HepG2 (cell line): ENCODE data around the gene APC2. TPM values are rescaled to one million over a fixed set of nuclear protein-coding genes. Genes with fewer than 3 reads are reported as not detected.

Experiments
- CCAR2 ChIP-seq: fragments of 200-400 bp; formaldehyde crosslinking; optimal IDR thresholded peaks from 2 replicates; pipeline ENCODE3; 2018; ENCODE audit warnings: low read depth, mild to moderate bottlenecking, low read length, moderate library complexity
- GZF1 ChIP-seq: sonication (generic); formaldehyde crosslinking; IDR thresholded peaks from 2 replicates; pipeline ENCODE4 v1.5.1; 2020; ENCODE audit warnings: mild to moderate bottlenecking, missing genetic modification reagents
- KLF11 ChIP-seq: IDR thresholded peaks from 2 replicates; pipeline ENCODE4 v1.6.1; 2016; ENCODE audit warnings: missing compliant biosample characterization
- ZIK1 ChIP-seq: sonication (generic); formaldehyde crosslinking; IDR thresholded peaks from 2 replicates; pipeline ENCODE4 v1.5.0; 2020; ENCODE audit warnings: mild to moderate bottlenecking, low read depth, missing genetic modification reagents, borderline replicate concordance
- ZNF496 ChIP-seq: sonication (generic); formaldehyde crosslinking; IDR thresholded peaks from 2 replicates; pipeline ENCODE4 v1.8.1; 2023; ENCODE audit warnings: mild to moderate bottlenecking, moderate library complexity, missing genetic modification reagents; ENCODE audit not compliant: insufficient replicate concordance
- polyA plus RNA-seq, 8 experiments: library from polyadenylated mRNA; depleted of rRNA in 3 of 8; stranded (reverse) in 7 of 8; unstranded in 1 of 8; fragments of >200 nt; fragmentation: Illumina TruSeq in 4 of 8; extraction: Trizol in 4 of 8; gene quantifications; 2 replicates each; pipeline versions ENCODE4 v1.2.1 to v1.2.3, GENCODE V29; 2011 to 2016; ENCODE audit warnings: low read depth in 4 of 8, missing spikeins in 1 of 8, mixed read lengths in 1 of 8; ENCODE audit not compliant: insufficient read depth in 1 of 8
- total RNA-seq, 5 experiments: library from RNA; depleted of rRNA; stranded (reverse); fragments of >200 nt; fragmentation: Illumina TruSeq; extraction: Trizol; gene quantifications; 2 replicates each; pipeline ENCODE4 v1.2.3, GENCODE V29; 2016; ENCODE audit warnings: low read depth in 1 of 5
- TF ChIP-seq, protein P1 (sequence below), 2 experiments: fragments of 450-650 bp in 1 of 2; sonication (generic) in 1 of 2; formaldehyde crosslinking in 1 of 2; IDR thresholded peaks; 2 replicates each; pipeline versions ENCODE4 v1.6.1 to v1.8.0; 2016 to 2022; ENCODE audit warnings: antibody characterized with exemption in 1 of 2, mild to moderate bottlenecking in 1 of 2, missing genetic modification reagents in 1 of 2
- TF ChIP-seq, protein P2 (sequence below): sonication (generic); formaldehyde crosslinking; IDR thresholded peaks from 2 replicates; pipeline ENCODE4 v1.8.0; 2022; ENCODE audit warnings: missing genetic modification reagents, mild to moderate bottlenecking, borderline replicate concordance
- TF ChIP-seq, protein P3 (sequence below): sonication (generic); formaldehyde crosslinking; IDR thresholded peaks from 2 replicates; pipeline ENCODE4 v1.5.0; 2020; ENCODE audit warnings: mild to moderate bottlenecking, missing genetic modification reagents, borderline replicate concordance

APC2 gene
- total and polyA plus RNA-seq, 2 of the 13 experiments (the other 11 are each of a cell fraction or from before 2014, with no cell fraction given) = 0.08 to 0.22 TPM

DNA sequence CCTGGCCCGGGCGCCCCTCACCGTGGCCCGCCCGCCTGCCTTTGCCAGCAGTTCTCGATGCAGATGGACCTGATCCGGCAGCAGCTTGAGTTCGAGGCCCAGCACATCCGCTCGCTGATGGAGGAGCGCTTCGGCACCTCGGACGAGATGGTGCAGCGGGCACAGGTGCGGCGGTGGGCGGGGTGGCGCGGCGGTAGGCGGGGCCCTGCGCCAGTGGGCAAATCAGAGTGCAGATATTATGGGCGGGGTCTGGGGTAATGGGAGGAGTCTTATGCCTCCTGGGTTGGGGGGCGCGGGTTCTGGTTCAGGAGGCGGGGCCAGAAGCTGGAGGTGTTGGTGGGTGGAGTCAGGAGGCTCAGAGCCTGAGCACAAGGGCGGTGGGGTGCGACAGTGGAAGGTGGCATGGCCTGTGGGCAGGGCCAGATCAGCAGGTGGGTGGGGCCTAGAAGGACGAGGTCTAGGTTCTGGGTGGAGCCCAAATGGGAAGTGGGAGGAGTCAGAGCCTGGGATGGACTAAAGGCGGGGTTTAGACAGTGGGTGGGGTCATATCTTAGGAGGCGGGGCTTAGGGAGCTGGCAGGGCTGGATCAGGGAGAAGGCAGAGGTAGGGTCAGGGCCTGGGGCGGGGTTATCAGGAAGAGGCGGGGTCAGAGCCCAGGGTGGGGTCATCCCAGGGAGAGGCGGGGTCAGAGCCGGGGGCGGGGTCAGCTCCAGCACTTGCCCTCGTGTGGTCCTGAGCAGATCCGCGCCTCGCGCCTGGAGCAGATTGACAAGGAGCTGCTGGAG is 5.6 kb downstream of the APC2 start (continued):
- TF ChIP-seq ZNF496 (CRISPR knock-in tag) = no peak
- TF ChIP-seq, protein P1, sequence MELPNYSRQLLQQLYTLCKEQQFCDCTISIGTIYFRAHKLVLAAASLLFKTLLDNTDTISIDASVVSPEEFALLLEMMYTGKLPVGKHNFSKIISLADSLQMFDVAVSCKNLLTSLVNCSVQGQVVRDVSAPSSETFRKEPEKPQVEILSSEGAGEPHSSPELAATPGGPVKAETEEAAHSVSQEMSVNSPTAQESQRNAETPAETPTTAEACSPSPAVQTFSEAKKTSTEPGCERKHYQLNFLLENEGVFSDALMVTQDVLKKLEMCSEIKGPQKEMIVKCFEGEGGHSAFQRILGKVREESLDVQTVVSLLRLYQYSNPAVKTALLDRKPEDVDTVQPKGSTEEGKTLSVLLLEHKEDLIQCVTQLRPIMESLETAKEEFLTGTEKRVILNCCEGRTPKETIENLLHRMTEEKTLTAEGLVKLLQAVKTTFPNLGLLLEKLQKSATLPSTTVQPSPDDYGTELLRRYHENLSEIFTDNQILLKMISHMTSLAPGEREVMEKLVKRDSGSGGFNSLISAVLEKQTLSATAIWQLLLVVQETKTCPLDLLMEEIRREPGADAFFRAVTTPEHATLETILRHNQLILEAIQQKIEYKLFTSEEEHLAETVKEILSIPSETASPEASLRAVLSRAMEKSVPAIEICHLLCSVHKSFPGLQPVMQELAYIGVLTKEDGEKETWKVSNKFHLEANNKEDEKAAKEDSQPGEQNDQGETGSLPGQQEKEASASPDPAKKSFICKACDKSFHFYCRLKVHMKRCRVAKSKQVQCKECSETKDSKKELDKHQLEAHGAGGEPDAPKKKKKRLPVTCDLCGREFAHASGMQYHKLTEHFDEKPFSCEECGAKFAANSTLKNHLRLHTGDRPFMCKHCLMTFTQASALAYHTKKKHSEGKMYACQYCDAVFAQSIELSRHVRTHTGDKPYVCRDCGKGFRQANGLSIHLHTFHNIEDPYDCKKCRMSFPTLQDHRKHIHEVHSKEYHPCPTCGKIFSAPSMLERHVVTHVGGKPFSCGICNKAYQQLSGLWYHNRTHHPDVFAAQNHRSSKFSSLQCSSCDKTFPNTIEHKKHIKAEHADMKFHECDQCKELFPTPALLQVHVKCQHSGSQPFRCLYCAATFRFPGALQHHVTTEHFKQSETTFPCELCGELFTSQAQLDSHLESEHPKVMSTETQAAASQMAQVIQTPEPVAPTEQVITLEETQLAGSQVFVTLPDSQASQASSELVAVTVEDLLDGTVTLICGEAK (IDR thresholded peaks at IDR 0.05) = no peak
- TF ChIP-seq, protein P1 (CRISPR knock-in tag; IDR thresholded peaks at IDR 0.05) = no peak; the same call in 1 of the 2 replicates
- TF ChIP-seq, protein P2, sequence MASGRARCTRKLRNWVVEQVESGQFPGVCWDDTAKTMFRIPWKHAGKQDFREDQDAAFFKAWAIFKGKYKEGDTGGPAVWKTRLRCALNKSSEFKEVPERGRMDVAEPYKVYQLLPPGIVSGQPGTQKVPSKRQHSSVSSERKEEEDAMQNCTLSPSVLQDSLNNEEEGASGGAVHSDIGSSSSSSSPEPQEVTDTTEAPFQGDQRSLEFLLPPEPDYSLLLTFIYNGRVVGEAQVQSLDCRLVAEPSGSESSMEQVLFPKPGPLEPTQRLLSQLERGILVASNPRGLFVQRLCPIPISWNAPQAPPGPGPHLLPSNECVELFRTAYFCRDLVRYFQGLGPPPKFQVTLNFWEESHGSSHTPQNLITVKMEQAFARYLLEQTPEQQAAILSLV (CRISPR knock-in tag) = no peak
- no peak for TF ChIP-seq CCAR2
- no peak for TF ChIP-seq GZF1 (CRISPR knock-in tag)
- TF ChIP-seq, protein P3, sequence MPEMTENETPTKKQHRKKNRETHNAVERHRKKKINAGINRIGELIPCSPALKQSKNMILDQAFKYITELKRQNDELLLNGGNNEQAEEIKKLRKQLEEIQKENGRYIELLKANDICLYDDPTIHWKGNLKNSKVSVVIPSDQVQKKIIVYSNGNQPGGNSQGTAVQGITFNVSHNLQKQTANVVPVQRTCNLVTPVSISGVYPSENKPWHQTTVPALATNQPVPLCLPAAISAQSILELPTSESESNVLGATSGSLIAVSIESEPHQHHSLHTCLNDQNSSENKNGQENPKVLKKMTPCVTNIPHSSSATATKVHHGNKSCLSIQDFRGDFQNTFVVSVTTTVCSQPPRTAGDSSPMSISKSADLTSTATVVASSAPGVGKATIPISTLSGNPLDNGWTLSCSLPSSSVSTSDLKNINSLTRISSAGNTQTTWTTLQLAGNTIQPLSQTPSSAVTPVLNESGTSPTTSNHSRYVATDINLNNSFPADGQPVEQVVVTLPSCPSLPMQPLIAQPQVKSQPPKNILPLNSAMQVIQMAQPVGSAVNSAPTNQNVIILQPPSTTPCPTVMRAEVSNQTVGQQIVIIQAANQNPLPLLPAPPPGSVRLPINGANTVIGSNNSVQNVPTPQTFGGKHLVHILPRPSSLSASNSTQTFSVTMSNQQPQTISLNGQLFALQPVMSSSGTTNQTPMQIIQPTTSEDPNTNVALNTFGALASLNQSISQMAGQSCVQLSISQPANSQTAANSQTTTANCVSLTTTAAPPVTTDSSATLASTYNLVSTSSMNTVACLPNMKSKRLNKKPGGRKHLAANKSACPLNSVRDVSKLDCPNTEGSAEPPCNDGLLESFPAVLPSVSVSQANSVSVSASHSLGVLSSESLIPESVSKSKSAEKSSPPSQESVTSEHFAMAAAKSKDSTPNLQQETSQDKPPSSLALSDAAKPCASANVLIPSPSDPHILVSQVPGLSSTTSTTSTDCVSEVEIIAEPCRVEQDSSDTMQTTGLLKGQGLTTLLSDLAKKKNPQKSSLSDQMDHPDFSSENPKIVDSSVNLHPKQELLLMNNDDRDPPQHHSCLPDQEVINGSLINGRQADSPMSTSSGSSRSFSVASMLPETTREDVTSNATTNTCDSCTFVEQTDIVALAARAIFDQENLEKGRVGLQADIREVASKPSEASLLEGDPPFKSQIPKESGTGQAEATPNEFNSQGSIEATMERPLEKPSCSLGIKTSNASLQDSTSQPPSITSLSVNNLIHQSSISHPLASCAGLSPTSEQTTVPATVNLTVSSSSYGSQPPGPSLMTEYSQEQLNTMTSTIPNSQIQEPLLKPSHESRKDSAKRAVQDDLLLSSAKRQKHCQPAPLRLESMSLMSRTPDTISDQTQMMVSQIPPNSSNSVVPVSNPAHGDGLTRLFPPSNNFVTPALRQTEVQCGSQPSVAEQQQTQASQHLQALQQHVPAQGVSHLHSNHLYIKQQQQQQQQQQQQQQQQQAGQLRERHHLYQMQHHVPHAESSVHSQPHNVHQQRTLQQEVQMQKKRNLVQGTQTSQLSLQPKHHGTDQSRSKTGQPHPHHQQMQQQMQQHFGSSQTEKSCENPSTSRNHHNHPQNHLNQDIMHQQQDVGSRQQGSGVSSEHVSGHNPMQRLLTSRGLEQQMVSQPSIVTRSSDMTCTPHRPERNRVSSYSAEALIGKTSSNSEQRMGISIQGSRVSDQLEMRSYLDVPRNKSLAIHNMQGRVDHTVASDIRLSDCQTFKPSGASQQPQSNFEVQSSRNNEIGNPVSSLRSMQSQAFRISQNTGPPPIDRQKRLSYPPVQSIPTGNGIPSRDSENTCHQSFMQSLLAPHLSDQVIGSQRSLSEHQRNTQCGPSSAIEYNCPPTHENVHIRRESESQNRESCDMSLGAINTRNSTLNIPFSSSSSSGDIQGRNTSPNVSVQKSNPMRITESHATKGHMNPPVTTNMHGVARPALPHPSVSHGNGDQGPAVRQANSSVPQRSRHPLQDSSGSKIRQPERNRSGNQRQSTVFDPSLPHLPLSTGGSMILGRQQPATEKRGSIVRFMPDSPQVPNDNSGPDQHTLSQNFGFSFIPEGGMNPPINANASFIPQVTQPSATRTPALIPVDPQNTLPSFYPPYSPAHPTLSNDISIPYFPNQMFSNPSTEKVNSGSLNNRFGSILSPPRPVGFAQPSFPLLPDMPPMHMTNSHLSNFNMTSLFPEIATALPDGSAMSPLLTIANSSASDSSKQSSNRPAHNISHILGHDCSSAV (CRISPR knock-in tag) = no peak
- no peak for TF ChIP-seq KLF11 (CRISPR knock-in tag)
- no peak for TF ChIP-seq ZIK1
